Measurements from ENCODE around the gene SBF1.
A peak's percentile ranks its signal among the peaks of the same experiment; 100 is the strongest.

DNA sequence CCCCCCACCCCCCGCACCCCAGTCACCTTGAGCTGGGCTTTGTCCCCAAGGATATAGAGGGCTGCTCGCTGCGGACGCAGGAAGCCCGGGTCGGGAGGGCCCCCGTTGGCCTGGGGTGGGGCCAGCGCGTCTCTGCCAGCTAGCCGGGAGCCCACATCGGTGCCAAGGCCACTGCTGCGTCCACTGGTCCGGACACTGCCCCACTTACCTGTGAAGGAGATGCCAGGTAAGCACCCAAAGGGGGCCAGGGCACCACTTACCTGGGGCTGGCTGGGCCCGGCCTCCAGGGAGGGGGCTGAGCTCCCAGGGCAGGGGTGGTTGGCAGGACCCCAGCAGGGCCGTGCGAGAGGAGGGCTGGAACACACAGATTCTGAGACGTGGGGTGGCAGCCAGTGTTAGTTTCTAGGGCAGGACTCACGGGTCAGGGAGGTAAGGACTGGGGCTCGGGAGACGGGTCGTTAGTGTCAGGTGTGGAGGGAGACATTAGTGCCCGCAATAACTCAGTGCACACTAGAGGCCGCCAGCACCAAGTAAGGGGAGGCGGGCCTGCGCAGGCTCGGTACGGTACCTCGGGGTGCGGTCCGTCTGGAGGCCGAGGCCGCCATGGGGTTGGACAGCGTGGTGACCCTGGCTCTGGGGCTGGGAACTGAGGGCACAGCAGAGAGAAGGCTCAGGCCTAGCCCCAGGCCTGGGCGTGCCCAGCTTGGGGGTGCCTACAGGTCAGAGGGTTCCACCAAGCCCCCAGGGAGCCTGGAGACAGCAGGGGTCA, 18.2 kb downstream of the SBF1 start:
- peak; percentile 44 for TF ChIP-seq CTCF (IDR thresholded peaks at IDR 0.05)
- TF ChIP-seq SIN3A (IDR thresholded peaks at IDR 0.05; ENCODE audit: borderline replicate concordance, low read depth, low read length): no peak
- TF ChIP-seq TAF1 (IDR thresholded peaks at IDR 0.05; ENCODE audit: borderline replicate concordance, low read depth, low read length): no peak
- TF ChIP-seq MEF2A (IDR thresholded peaks at IDR 0.05; ENCODE audit: borderline replicate concordance, low read depth): no peak
- no peak for TF ChIP-seq REST (IDR thresholded peaks at IDR 0.05; ENCODE audit: low read depth, low read length)
- no peak for TF ChIP-seq EZH2phosphoT487 (IDR thresholded peaks at IDR 0.05; ENCODE audit: borderline replicate concordance, low read depth)
- TF ChIP-seq EP300 (IDR thresholded peaks at IDR 0.05; ENCODE audit: borderline replicate concordance in 1 of 2, low read depth in 1 of 2, low read length in 1 of 2): no peak
- no peak for TF ChIP-seq POLR2AphosphoS5 (IDR thresholded peaks at IDR 0.05; ENCODE audit: low read depth, low read length)
- no peak for TF ChIP-seq MAX (IDR thresholded peaks at IDR 0.05; ENCODE audit: low read depth)
- TF ChIP-seq JUND (IDR thresholded peaks at IDR 0.05): no peak
- TF ChIP-seq SMC3 (IDR thresholded peaks at IDR 0.05; ENCODE audit: low read depth, low read length): 0 out of 2 replicates have a peak, but pooled peaks have one; percentile 18
- TF ChIP-seq RXRA (IDR thresholded peaks at IDR 0.05; ENCODE audit: borderline replicate concordance, low read depth): no peak
- TF ChIP-seq, protein P1, sequence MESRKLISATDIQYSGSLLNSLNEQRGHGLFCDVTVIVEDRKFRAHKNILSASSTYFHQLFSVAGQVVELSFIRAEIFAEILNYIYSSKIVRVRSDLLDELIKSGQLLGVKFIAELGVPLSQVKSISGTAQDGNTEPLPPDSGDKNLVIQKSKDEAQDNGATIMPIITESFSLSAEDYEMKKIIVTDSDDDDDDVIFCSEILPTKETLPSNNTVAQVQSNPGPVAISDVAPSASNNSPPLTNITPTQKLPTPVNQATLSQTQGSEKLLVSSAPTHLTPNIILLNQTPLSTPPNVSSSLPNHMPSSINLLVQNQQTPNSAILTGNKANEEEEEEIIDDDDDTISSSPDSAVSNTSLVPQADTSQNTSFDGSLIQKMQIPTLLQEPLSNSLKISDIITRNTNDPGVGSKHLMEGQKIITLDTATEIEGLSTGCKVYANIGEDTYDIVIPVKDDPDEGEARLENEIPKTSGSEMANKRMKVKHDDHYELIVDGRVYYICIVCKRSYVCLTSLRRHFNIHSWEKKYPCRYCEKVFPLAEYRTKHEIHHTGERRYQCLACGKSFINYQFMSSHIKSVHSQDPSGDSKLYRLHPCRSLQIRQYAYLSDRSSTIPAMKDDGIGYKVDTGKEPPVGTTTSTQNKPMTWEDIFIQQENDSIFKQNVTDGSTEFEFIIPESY (IDR thresholded peaks at IDR 0.05; ENCODE audit: borderline replicate concordance, low read depth): no peak

Measured in SK-N-SH (cell line).